Tibial nerve (tissue), 4 donors: ENCODE data around the gene LRRC61. TPM values are rescaled to one million over a fixed set of nuclear protein-coding genes. Genes with fewer than 3 reads are reported as not detected.
A peak's percentile ranks its signal among the peaks of the same experiment; 100 is the strongest.

Source experiments
- DNase-seq, 2 donors: peaks; one replicate each; pipeline ENCODE4 v3.0.0-alpha.2; 2019; ENCODE audit warnings: low spot score in 2 of 2
- H3K27ac ChIP-seq, 4 donors: fragments of 200-600 bp; sonication (generic) in 3 of 4; one replicate each; pipeline ENCODE4 v1.5.1; 2017 to 2019; ENCODE audit warnings: mild to moderate bottlenecking in 1 of 4
- H3K27me3 ChIP-seq, 2 donors: fragments of 200-600 bp; sonication (generic) in 1 of 2; one replicate each; pipeline versions ENCODE4 v1.5.1 to v1.6.0; 2017 to 2019
- H3K36me3 ChIP-seq, 3 donors: fragments of 200-600 bp; sonication (generic); one replicate each; pipeline ENCODE4 v1.5.1; 2018 to 2019
- H3K4me1 ChIP-seq, 4 donors: fragments of 200-600 bp; sonication (generic) in 3 of 4; one replicate each; pipeline ENCODE4 v1.5.1; 2017 to 2019
- H3K4me3 ChIP-seq, 4 donors: fragments of 200-600 bp; sonication (generic) in 3 of 4; one replicate each; pipeline ENCODE4 v1.5.1; 2017 to 2019; ENCODE audit warnings: mild to moderate bottlenecking in 1 of 4, moderate library complexity in 1 of 4
- H3K9me3 ChIP-seq, 4 donors: fragments of 200-600 bp; sonication (generic) in 3 of 4; one replicate each; pipeline ENCODE4 v1.5.1; 2017 to 2019
- CTCF ChIP-seq, 5 experiments: fragments of 200-600 bp in 3 of 5; fragments of 450-650 bp in 2 of 5; sonication (generic) in 3 of 5; IDR thresholded peaks; one replicate each; pipeline ENCODE4 v1.5.1; 2016 to 2019; ENCODE audit warnings: antibody characterized with exemption in 5 of 5, mild to moderate bottlenecking in 3 of 5, moderate library complexity in 2 of 5
- EP300 ChIP-seq, 2 donors: sonication (generic); formaldehyde crosslinking; IDR thresholded peaks; one replicate each; pipeline ENCODE4 v1.6.1; 2017; ENCODE audit warnings: antibody characterized with exemption in 2 of 2, mild to moderate bottlenecking in 1 of 2
- POLR2A ChIP-seq, 2 donors: fragments of 450-650 bp; IDR thresholded peaks; one replicate each; pipeline ENCODE4 v1.6.1; 2017; ENCODE audit warnings: antibody characterized with exemption in 2 of 2, mild to moderate bottlenecking in 2 of 2, moderate library complexity in 2 of 2
- WGBS, 2 donors: methylation state at CpG; one replicate each; pipeline ENCODE4 v1.1.5; 2018; 5-methylcytosine and 5-hydroxymethylcytosine counted together
- total RNA-seq, 4 donors: library from RNA; depleted of rRNA; stranded (reverse); fragments of >200 nt; gene quantifications; one replicate each; pipeline ENCODE4 v1.1.0, GENCODE V29; 2016

Gene LRRC61
- total RNA-seq, 4 donors from 2014 or later, result 7.9 to 19.3 (median 9.6) TPM

GRCh38 chr7:150341263-150342120 is 18.3 kb downstream of the LRRC61 start, which contains the start of gene RARRES2:
RARRES2 (minus strand) TSS chr7:150341629; CDS start chr7:150340609, 1,020 bp downstream.
- Histone ChIP-seq H3K4me1 (peaks cover 0 to 60% (median 13%) of the 10 kb centered on the region in 4 donors), H3K27me3 (peaks cover 0 to 3% of the 10 kb centered on the region in 2 donors), H3K36me3 (peaks cover 0 to 19% (median 0%) of the 10 kb centered on the region in 3 donors), H3K9me3 (peaks cover 0 to 8% (median 0%) of the 10 kb centered on the region in 4 donors), H3K27ac (peak within 1 kb of the TSS; percentile 80 to 91 (median 84)), H3K4me3 (peak within 1 kb of the TSS; percentile 51 to 65 (median 58))
- no peak for DNase-seq
- peak in 1 of 2 donors; percentile 26 for TF ChIP-seq EP300 (IDR thresholded peaks at IDR 0.05)
- no peak for TF ChIP-seq POLR2A (IDR thresholded peaks at IDR 0.05)
- TF ChIP-seq CTCF (IDR thresholded peaks at IDR 0.05), result no peak
- WGBS, 2 donors, result 3 to 15% methylated on average over 44 to 49 of the region's 49 CpGs

DNA sequence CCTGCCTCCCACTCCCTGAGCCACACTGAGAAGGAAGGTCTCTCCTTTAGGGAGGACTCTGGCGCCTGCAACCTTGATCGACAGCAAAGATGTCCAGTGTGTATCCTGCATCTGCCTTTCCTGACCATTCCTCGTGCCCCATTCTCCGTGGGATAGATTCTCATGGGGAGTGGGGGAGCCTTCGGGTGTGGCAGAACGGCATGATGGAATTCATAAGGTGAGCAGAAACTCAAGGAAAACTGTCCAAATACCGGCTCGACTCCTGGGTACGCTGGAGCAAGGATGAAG is 18.9 kb downstream of the LRRC61 start:
- H3K9me3 ChIP-seq, result peaks cover 0 to 8% (median 0%) of the 10 kb centered on the region in 4 donors
- peak overlapping the region in 3 of 4 donors; percentile 51 to 65 (median 64) for H3K4me3 ChIP-seq
- peak overlapping the region; percentile 77 to 91 (median 84) for H3K27ac ChIP-seq
- H3K4me1 ChIP-seq, result peaks cover 0 to 56% (median 13%) of the 10 kb centered on the region in 4 donors
- peaks cover 0 to 13% (median 0%) of the 10 kb centered on the region in 3 donors for H3K36me3 ChIP-seq
- no peak for DNase-seq
- H3K27me3 ChIP-seq, result peaks cover 0 to 3% of the 10 kb centered on the region in 2 donors
- WGBS, 2 donors, result 81 to 84% methylated on average over 7 to 9 of the region's 9 CpGs
- TF ChIP-seq EP300 (IDR thresholded peaks at IDR 0.05) (no peak), POLR2A (IDR thresholded peaks at IDR 0.05) (no peak), CTCF (IDR thresholded peaks at IDR 0.05) (no peak)

- peaks cover 0 to 3% of the 10 kb centered on the region in 2 donors for H3K27me3 ChIP-seq
- H3K27ac ChIP-seq, result peak overlapping the region in 1 of 4 donors; percentile 91
- no peak for DNase-seq
- peaks cover 0 to 2% (median 0%) of the 10 kb centered on the region in 3 donors for H3K36me3 ChIP-seq
- no peak for TF ChIP-seq POLR2A (IDR thresholded peaks at IDR 0.05)
- TF ChIP-seq CTCF (IDR thresholded peaks at IDR 0.05), result no peak
- no peak for TF ChIP-seq EP300 (IDR thresholded peaks at IDR 0.05)
- H3K4me3 ChIP-seq, result no peak overlapping the region
- WGBS, 2 donors, result 90 to 91% methylated on average over 2 of the region's 2 CpGs
- peaks cover 0 to 45% (median 13%) of the 10 kb centered on the region in 4 donors for H3K4me1 ChIP-seq
- H3K9me3 ChIP-seq, result peaks cover 0 to 8% (median 0%) of the 10 kb centered on the region in 4 donors
Observed at GRCh38 chr7:150343225-150343624, 20.1 kb downstream of the LRRC61 start.

DNA sequence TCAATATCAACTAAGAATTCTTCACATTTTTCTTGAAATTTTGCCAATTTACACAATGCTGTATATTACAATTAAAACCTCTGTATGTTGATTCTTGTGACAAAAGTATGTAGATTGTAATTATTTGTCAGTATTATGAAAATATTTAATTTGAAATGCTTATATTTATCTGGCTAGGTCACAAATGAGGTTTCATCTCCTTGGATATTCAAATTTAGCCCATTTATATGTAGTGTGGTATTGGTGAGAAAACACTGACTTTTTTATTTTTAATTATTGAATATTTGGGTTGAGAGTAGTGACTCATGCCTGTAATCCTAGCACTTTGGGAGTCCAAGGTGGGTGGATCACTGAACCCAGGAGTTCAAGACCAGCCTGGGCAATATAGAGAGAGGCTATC is 21.1 kb downstream of the LRRC61 start:
- DNase-seq, result no peak
- TF ChIP-seq POLR2A (IDR thresholded peaks at IDR 0.05) (no peak), CTCF (IDR thresholded peaks at IDR 0.05) (no peak), EP300 (IDR thresholded peaks at IDR 0.05) (no peak)
- no peaks in the 10 kb centered on the region for H3K36me3 ChIP-seq
- no peak overlapping the region for H3K4me3 ChIP-seq
- no peak overlapping the region for H3K27ac ChIP-seq
- peaks cover 0 to 3% of the 10 kb centered on the region in 2 donors for H3K27me3 ChIP-seq
- H3K9me3 ChIP-seq, result peaks cover 0 to 8% (median 0%) of the 10 kb centered on the region in 4 donors
- peaks cover 0 to 34% (median 12%) of the 10 kb centered on the region in 4 donors for H3K4me1 ChIP-seq

DNA sequence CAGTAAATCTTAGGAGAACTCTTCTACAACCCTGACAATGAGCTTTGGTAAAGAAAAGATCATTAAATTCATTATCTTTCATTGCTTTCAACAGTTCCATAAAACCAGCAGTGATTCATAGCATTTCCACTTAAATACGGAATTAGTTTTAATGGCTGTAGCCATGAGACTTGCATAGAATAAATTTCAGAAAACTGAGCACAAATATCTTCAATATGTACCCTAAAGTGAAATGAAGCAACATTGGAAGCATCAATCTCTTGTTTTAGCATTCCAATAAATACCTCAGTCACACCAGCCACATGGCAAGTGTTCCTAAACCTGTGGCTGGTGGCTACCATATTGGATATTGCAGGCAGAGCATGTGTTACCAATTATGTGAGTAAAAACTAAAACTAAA is 21.9 kb downstream of the LRRC61 start:
- no peak for DNase-seq
- no peak overlapping the region for H3K27ac ChIP-seq
- TF ChIP-seq EP300 (IDR thresholded peaks at IDR 0.05) (no peak), POLR2A (IDR thresholded peaks at IDR 0.05) (no peak), CTCF (IDR thresholded peaks at IDR 0.05) (no peak)
- no peak overlapping the region for H3K4me3 ChIP-seq
- peaks cover 0 to 27% (median 6%) of the 10 kb centered on the region in 4 donors for H3K4me1 ChIP-seq
- 61 to 80% methylated on average over 1 of the region's 1 CpG for WGBS, 2 donors
- peaks cover 0 to 3% of the 10 kb centered on the region in 2 donors for H3K27me3 ChIP-seq
- no peaks in the 10 kb centered on the region for H3K36me3 ChIP-seq
- peaks cover 0 to 8% (median 0%) of the 10 kb centered on the region in 4 donors for H3K9me3 ChIP-seq
